Left hindlimb (tissue), 1 donor: ENCODE data around the gene HGF.
"Not testable (repeated sequence)": the region's sequence is repeated elsewhere in the genome, so short reads cannot be mapped to it uniquely, and the experiment has no call there.

Experiments
- DNase-seq: peaks from one replicate; pipeline ENCODE4 v3.0.0-alpha.2; 2018

The HGF gene

DNA sequence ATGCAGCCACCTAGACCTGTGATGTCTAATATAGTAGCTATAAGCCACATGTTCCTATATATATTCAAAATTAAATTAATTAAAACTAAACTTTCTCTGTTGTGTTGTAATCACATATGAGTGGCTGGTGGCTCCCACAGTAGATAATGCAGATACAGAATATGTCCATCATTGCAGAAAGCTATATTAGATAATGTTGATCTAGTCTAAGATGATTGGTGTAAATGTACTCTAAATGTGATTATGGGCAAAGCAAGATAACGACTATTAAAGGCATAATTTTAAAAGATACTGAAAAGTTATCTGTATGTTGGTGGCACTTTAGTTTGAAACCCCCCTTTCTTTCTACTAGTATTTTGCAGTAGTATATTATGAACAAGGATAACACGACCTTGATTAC lies 5.7 kb upstream of the HGF start:
- DNase-seq = no peak

GRCh38 chr7:81774551-81774950 lies 4.7 kb upstream of the HGF start:
- no peak for DNase-seq

- DNase-seq = no peak
Measured at GRCh38 chr7:81770728-81771223, 929 bp upstream of the HGF start.

DNA sequence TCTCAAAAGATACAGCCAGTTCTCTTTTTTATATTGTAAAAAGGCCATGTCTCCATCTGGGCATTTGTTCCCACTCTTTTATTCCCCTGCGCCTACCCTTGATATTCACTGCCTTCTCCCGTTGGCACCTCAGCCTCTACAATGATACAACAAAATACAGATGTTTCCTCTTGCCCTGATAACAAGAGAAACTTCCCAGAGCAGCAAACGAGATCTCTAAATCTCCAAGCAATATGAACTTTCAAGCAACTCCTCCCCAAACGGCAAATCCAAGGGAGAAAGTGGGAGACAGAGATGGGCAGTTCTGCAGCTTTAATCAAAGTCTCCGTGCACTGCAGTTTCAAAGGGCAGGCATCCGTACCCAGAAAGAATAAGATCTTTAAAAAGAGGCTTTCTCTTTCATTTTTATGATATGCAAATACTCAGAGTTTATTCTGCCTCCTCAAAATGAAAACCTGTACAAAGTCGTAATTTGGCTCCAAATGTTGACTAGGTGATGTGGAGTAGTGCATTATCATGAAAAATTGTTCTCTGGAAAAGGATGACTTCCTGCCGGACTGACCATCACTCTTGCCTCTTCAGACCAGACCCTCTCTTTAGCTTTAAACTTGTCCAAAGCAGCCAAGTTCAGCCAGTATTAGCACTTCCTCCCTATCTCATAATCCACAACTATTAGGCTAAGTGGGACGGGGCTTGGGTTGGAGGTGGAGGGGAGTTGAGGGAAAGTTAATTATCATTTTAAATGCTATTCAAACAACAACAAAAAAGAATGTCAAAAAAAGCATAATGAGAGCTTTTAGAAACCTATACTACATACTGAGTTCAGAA lies 682 bp downstream of the HGF start:
- DNase-seq = no peak

DNA sequence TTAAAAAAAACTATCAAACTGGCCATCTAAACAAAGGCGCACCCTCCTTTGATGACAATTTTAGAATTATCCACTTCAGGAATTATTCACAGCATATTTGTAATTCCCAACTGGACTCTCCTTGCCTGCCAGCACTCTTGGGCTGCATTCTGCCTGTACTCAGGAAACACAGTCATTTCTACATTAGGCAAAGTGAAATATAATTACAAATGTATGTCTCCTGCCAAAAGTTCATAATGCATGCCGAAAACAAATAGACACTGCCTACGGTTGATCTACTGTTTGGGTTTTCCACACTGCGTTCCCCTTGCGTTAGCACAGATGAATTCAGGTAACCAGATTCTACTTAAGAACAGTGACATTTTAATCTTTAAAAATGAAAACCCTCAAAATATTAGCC lies 1.9 kb downstream of the HGF start:
- DNase-seq = no peak

GRCh38 chr7:81761821-81762220 lies 8.0 kb downstream of the HGF start:
- DNase-seq = no peak

GRCh38 chr7:81761031-81761430 lies 8.8 kb downstream of the HGF start:
- DNase-seq = no peak

- DNase-seq = no peak
Measured at GRCh38 chr7:81754918-81755696, 14.7 kb downstream of the HGF start.

- DNase-seq = no peak
Measured at GRCh38 chr7:81753392-81753791, 16.5 kb downstream of the HGF start.

- DNase-seq = no peak
Measured at GRCh38 chr7:81752318-81752714, 17.5 kb downstream of the HGF start.

GRCh38 chr7:81751619-81752317 lies 18.1 kb downstream of the HGF start:
- DNase-seq = no peak

- DNase-seq = no peak
Measured at GRCh38 chr7:81745637-81746036, 24.2 kb downstream of the HGF start.

- no peak for DNase-seq
Measured at GRCh38 chr7:81744389-81744788, 25.5 kb downstream of the HGF start.

GRCh38 chr7:81743665-81744064 lies 26.2 kb downstream of the HGF start:
- DNase-seq = no peak

GRCh38 chr7:81743201-81743600 lies 26.6 kb downstream of the HGF start:
- DNase-seq = no peak

DNA sequence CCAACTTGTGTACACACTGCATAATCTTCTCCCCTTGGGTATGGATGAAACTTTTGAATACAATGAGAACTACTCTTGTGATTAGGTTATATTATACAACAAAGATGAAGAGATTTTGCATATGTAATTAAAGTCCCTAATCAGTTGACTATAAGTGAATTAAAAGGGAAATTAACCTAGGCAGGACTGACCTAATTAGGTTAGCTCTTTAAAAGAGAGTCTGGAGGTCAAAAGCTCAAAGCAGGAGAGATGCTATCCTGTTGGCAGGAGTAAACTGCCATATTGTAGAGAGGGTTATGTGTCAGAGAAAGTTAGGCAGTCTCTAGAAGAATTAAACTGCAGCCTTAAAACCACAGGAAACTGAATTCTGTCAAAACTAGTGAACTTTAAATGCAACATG lies 29.4 kb downstream of the HGF start:
- DNase-seq = no peak

GRCh38 chr7:81736091-81736490 lies 33.8 kb downstream of the HGF start:
- no peak for DNase-seq

- no peak for DNase-seq
Measured at GRCh38 chr7:81725812-81726127, 44.1 kb downstream of the HGF start.

GRCh38 chr7:81725003-81725811 lies 44.6 kb downstream of the HGF start:
- DNase-seq = no peak

DNA sequence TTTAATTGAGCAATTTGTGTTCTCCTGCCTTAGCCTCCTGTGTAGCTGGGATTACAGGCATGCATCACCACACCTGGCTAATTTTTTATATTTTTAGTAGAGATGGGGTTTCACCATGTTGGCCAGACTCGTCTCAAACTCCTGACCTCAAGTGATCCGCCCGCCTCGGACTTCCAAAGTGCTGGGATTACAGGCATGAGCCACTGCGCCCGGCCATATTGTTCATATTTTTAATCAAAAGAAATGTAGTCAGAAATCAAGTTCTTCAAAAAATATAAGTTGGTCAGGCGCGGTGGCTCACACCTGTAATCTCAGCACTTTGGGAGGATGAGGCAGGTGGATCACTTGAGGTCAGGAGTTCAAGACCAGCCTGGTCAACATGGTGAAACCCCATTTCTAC lies 47.6 kb downstream of the HGF start:
- DNase-seq = not testable (repeated sequence)

GRCh38 chr7:81721437-81721836 lies 48.4 kb downstream of the HGF start:
- no peak for DNase-seq

DNA sequence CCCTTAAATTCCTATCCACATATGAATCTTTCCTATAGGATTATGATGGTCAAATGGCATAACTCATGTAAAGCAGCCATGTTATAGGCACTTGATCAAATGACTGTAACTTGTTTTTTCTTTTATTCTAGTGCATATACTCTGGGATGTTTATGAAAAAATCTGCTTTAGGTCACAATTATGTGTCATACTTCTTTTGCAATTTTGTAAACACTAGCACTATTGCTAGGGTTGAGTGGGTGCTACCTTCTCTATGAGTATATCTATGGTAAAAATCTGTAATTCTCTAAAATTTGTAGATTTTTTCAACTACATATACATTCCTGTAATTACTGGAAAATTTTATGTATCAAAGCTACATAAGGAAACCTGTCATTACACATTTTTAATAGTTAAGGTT lies 50.0 kb downstream of the HGF start:
- no peak for DNase-seq
